HG02973 (cell line): ENCODE data around the gene AUP1.
A peak's percentile ranks its signal among the peaks of the same experiment; 100 is the strongest.

ENCODE experiments used
- ATAC-seq: cut with Tn5 transposase; IDR thresholded peaks from one replicate; pipeline ENCODE4 v1.9.1; 2021; ENCODE audit warnings: moderate library complexity; ENCODE audit not compliant: unreplicated experiment

Gene AUP1

GRCh38 chr2:74538881-74539339 is 9.4 kb upstream of the AUP1 start:
- ATAC-seq = no peak

GRCh38 chr2:74537140-74537539 is 7.6 kb upstream of the AUP1 start:
- ATAC-seq = no peak

GRCh38 chr2:74536166-74536950 is 6.9 kb upstream of the AUP1 start:
- ATAC-seq = no peak

- ATAC-seq = no peak
Measured at GRCh38 chr2:74535440-74535965, 6.0 kb upstream of the AUP1 start.

GRCh38 chr2:74534411-74534810 is 4.9 kb upstream of the AUP1 start:
- no peak for ATAC-seq

- ATAC-seq = no peak
Measured at GRCh38 chr2:74533464-74533863, 4.0 kb upstream of the AUP1 start.

GRCh38 chr2:74532222-74532621 is 2.7 kb upstream of the AUP1 start:
- ATAC-seq = no peak

GRCh38 chr2:74531666-74532065 is 2.2 kb upstream of the AUP1 start:
- no peak for ATAC-seq

- peak; percentile 36 for ATAC-seq
Measured at GRCh38 chr2:74530239-74531187, 1.0 kb upstream of the AUP1 start.

- peak; percentile 2 for ATAC-seq
Measured at GRCh38 chr2:74528600-74529356, 728 bp downstream of the AUP1 start.

GRCh38 chr2:74527741-74528140 is 1.8 kb downstream of the AUP1 start:
- no peak for ATAC-seq

GRCh38 chr2:74526649-74527230 is 2.8 kb downstream of the AUP1 start:
- no peak for ATAC-seq

GRCh38 chr2:74525717-74526648 is 3.5 kb downstream of the AUP1 start, which contains the start of gene DQX1:
Gene DQX1, minus strand, starts transcription at chr2:74526231. Its CDS starts 502 bp downstream, at chr2:74525729.
- ATAC-seq = no peak

GRCh38 chr2:74524955-74525716 is 4.4 kb downstream of the AUP1 start:
- ATAC-seq = no peak

GRCh38 chr2:74524005-74524404 is 5.5 kb downstream of the AUP1 start:
- no peak for ATAC-seq

GRCh38 chr2:74522516-74522915 is 7.0 kb downstream of the AUP1 start:
- no peak for ATAC-seq

GRCh38 chr2:74516650-74517049 is 12.9 kb downstream of the AUP1 start:
- no peak for ATAC-seq

- no peak for ATAC-seq
Measured at GRCh38 chr2:74515981-74516633, 13.4 kb downstream of the AUP1 start.
